Measurements from ENCODE around the gene OR2T34. TPM values are rescaled to one million over a fixed set of nuclear protein-coding genes. Genes with fewer than 3 reads are reported as not detected.
"Not testable (repeated sequence)": the region's sequence is repeated elsewhere in the genome, so short reads cannot be mapped to it uniquely, and the experiment has no call there.

Gene OR2T34
- total RNA-seq = not detected
- polyA plus RNA-seq = not detected
- long read RNA-seq, donor 1 = 0 reads
- long read RNA-seq, donor 2 = 0 reads
- long read RNA-seq, donor 3 = 0 reads
- long read RNA-seq, donor 4 = 0 reads
- long read RNA-seq, donor 5 = 0 reads
- long read RNA-seq, donor 6 = 0 reads
- long read RNA-seq, donor 7 = 0 reads
- long read RNA-seq, donor 8 = 0 reads
- long read RNA-seq, donor 9 = 0 reads
- long read RNA-seq, donor 10 = 0 reads

GRCh38 chr1:248574657-248575056 is at the start of gene OR2T34:
TSS of gene OR2T34 (minus strand) at chr1:248574757. CDS start at chr1:248574757, 0 bp downstream.
- intact Hi-C loops (cut with DNase I; ENCODE audit: low total_unique reads); H3K9me3 ChIP-seq; H3K27me3 ChIP-seq; H3K4me1 ChIP-seq; H3K36me3 ChIP-seq; H3K27ac ChIP-seq; H3K4me3 ChIP-seq; DNase-seq: not testable (repeated sequence)
- 88 to 91% (median 89%) methylated on average over 3 of the region's 3 CpGs for WGBS, 5 donors

GRCh38 chr1:248622570-248623001 is 48.0 kb upstream of the OR2T34 start:
- Histone ChIP-seq H3K9me3 (no peaks in the 10 kb centered on the region), H3K4me3 (no peak overlapping the region), H3K27ac (no peak overlapping the region), H3K36me3 (no peaks in the 10 kb centered on the region), H3K4me1 (no peaks in the 10 kb centered on the region), H3K27me3 (no peaks in the 10 kb centered on the region)
- DNase-seq = peak in 1 of 2 donors; percentile 72
- TF ChIP-seq POLR2AphosphoS5 (IDR thresholded peaks at IDR 0.05) = no peak
- TF ChIP-seq EP300 (IDR thresholded peaks at IDR 0.05) = no peak
- no peak for TF ChIP-seq POLR2A (IDR thresholded peaks at IDR 0.05)
- TF ChIP-seq CTCF (IDR thresholded peaks at IDR 0.05) = peak in 5 of 7 experiments; percentile 24 to 60 (median 57)
- intact Hi-C loops (cut with DNase I; ENCODE audit: low total_unique reads) = loop anchor here (5.0 kb wide), 1 partner anchor 185 kb away; no protein-coding TSS in a partner anchor
- WGBS, 5 donors = 51 to 60% (median 52%) methylated on average over 4 of the region's 4 CpGs

- Histone ChIP-seq H3K36me3 (no peaks in the 10 kb centered on the region), H3K4me1 (no peaks in the 10 kb centered on the region), H3K9me3 (no peaks in the 10 kb centered on the region), H3K27me3 (no peaks in the 10 kb centered on the region), H3K4me3 (no peak overlapping the region), H3K27ac (no peak overlapping the region)
- TF ChIP-seq CTCF (IDR thresholded peaks at IDR 0.05) (no peak), POLR2A (IDR thresholded peaks at IDR 0.05) (no peak), POLR2AphosphoS5 (IDR thresholded peaks at IDR 0.05) (no peak), EP300 (IDR thresholded peaks at IDR 0.05) (no peak)
- WGBS, 5 donors = 65 to 76% (median 72%) methylated on average over 7 of the region's 7 CpGs
- intact Hi-C loops (cut with DNase I; ENCODE audit: low total_unique reads) = loop anchor here (5.0 kb wide), 1 partner anchor 186 kb away; no protein-coding TSS in a partner anchor
- DNase-seq = no peak
These were observed 47.2 kb upstream of the OR2T34 start for GRCh38 chr1:248621770-248622169.

GRCh38 chr1:248618878-248619277 is 44.3 kb upstream of the OR2T34 start:
- peak; percentile 67 to 70 for DNase-seq
- no peaks in the 10 kb centered on the region for H3K27me3 ChIP-seq
- H3K27ac ChIP-seq = no peak overlapping the region
- H3K4me3 ChIP-seq = no peak overlapping the region
- no peaks in the 10 kb centered on the region for H3K4me1 ChIP-seq
- intact Hi-C loops (cut with DNase I; ENCODE audit: low total_unique reads) = no loop called here
- TF ChIP-seq CTCF (IDR thresholded peaks at IDR 0.05) (peak in 4 of 7 experiments; percentile 43 to 60 (median 54)), POLR2A (IDR thresholded peaks at IDR 0.05) (no peak), POLR2AphosphoS5 (IDR thresholded peaks at IDR 0.05) (no peak), EP300 (IDR thresholded peaks at IDR 0.05) (no peak)
- H3K36me3 ChIP-seq = no peaks in the 10 kb centered on the region
- WGBS, 5 donors = 2 to 5% (median 3%) methylated on average over 3 of the region's 3 CpGs
- H3K9me3 ChIP-seq = no peaks in the 10 kb centered on the region

- intact Hi-C loops (cut with DNase I; ENCODE audit: low total_unique reads) = no loop called here
- TF ChIP-seq CTCF (IDR thresholded peaks at IDR 0.05) (no peak), POLR2A (IDR thresholded peaks at IDR 0.05) (no peak), EP300 (IDR thresholded peaks at IDR 0.05) (no peak), POLR2AphosphoS5 (IDR thresholded peaks at IDR 0.05) (no peak)
These were observed 43.6 kb upstream of the OR2T34 start for GRCh38 chr1:248618119-248618518.

More at GRCh38 chr1:248618119-248618518, 43.6 kb upstream of the OR2T34 start:
- no peak overlapping the region for H3K27ac ChIP-seq
- no peaks in the 10 kb centered on the region for H3K36me3 ChIP-seq
- no peaks in the 10 kb centered on the region for H3K9me3 ChIP-seq
- 66 to 76% (median 76%) methylated on average over 7 of the region's 7 CpGs for WGBS, 5 donors
- H3K4me1 ChIP-seq = no peaks in the 10 kb centered on the region
- DNase-seq = no peak
- H3K4me3 ChIP-seq = no peak overlapping the region
- no peaks in the 10 kb centered on the region for H3K27me3 ChIP-seq

Data from stomach (tissue), 19 donors.